H1 (cell line): Measurements from ENCODE around the gene CYBA. TPM values are rescaled to one million over a fixed set of nuclear protein-coding genes. Genes with fewer than 3 reads are reported as not detected.

Source experiments
- CTCF ChIA-PET: fragments of 300-600 bp; sonication (Branson Sonifier 250); formaldehyde crosslinking; loops from one replicate; lab custom pipeline; 2021; ENCODE audit not compliant: partially characterized antibody; lab: Charles Lee
- POLR2A ChIA-PET: fragments of 300-600 bp; sonication (Branson Sonifier 250); formaldehyde crosslinking; loops from one replicate; lab custom pipeline; 2021; ENCODE audit warnings: inconsistent platforms; ENCODE audit not compliant: partially characterized antibody; lab: Charles Lee
- DNase-seq, 2 experiments: peaks; one replicate each; pipeline versions ENCODE4 v3.0.0 to v3.0.0-alpha.2; 2010 to 2022; ENCODE audit warnings: low spot score in 2 of 2, low read depth in 1 of 2, mixed read lengths in 1 of 2
- FAIRE-seq: peaks from 2 replicates; lab custom pipeline; 2011; peaks lifted over from hg19 to GRCh38; lab: Jason Lieb, UNC
- H2AFZ ChIP-seq: 2 replicates; pipeline ENCODE4 v1.8.1; 2012; ENCODE audit warnings: low read length, inconsistent platforms
- H2AK5ac ChIP-seq: 2 replicates; pipeline ENCODE4 v1.6.1; 2013; ENCODE audit warnings: low read depth, low read length
- H2BK120ac ChIP-seq: replicated peaks from 2 replicates; pipeline ENCODE3; 2013; ENCODE audit warnings: low read depth, low read length, inconsistent platforms
- H2BK12ac ChIP-seq: 2 replicates; pipeline ENCODE4 v1.6.1; 2013; ENCODE audit warnings: low read depth, low read length
- H2BK15ac ChIP-seq: 2 replicates; pipeline ENCODE4 v1.6.1; 2013; ENCODE audit warnings: low read length
- H2BK20ac ChIP-seq: 2 replicates; pipeline ENCODE4 v1.6.1; 2013; ENCODE audit warnings: low read length
- H2BK5ac ChIP-seq: 2 replicates; pipeline ENCODE4 v1.6.1; 2013; ENCODE audit warnings: low read depth, low read length
- H3K14ac ChIP-seq: 2 replicates; pipeline ENCODE4 v1.6.1; 2013; ENCODE audit warnings: inconsistent platforms; ENCODE audit not compliant: insufficient read length
- H3K18ac ChIP-seq: 2 replicates; pipeline ENCODE4 v1.6.1; 2013; ENCODE audit warnings: low read length; ENCODE audit errors: extremely low read depth
- H3K23ac ChIP-seq: 2 replicates; pipeline ENCODE4 v1.6.1; 2013; ENCODE audit warnings: inconsistent platforms; ENCODE audit not compliant: insufficient read length
- H3K23me2 ChIP-seq: 2 replicates; pipeline ENCODE4 v1.6.1; 2013; ENCODE audit warnings: low read depth, low read length
- H3K27ac ChIP-seq: 2 replicates; pipeline ENCODE4 v1.6.1; 2011; ENCODE audit warnings: low read depth, low read length, inconsistent platforms
- H3K27me3 ChIP-seq, 4 experiments: replicated peaks in 1 of 4; 1 replicate in 1 of 4; 2 replicates in 3 of 4; pipeline versions ENCODE4 v1.6.1 to v1.8.1; 2011 to 2013; ENCODE audit warnings: low read length in 3 of 4, mild to moderate bottlenecking in 3 of 4, inconsistent platforms in 2 of 4, mixed read lengths in 2 of 4, moderate library complexity in 1 of 4; ENCODE audit not compliant: control insufficient read depth in 3 of 4, insufficient read depth in 3 of 4; ENCODE audit errors: extremely low read depth in 1 of 4
- H3K36me3 ChIP-seq, 4 experiments: 2 replicates each; pipeline versions ENCODE4 v1.6.1 to v1.8.1; 2011 to 2013; ENCODE audit warnings: mild to moderate bottlenecking in 4 of 4, low read length in 3 of 4, moderate library complexity in 2 of 4, control low read depth in 1 of 4, inconsistent platforms in 1 of 4; ENCODE audit not compliant: insufficient read depth in 4 of 4, control insufficient read depth in 2 of 4
- H3K4ac ChIP-seq: replicated peaks from 2 replicates; pipeline ENCODE3; 2013; ENCODE audit warnings: low read length, low read depth, mixed read lengths, inconsistent platforms; ENCODE audit not compliant: insufficient read length
- H3K4me1 ChIP-seq, 4 experiments: replicated peaks in 1 of 4; 1 replicate in 1 of 4; 2 replicates in 3 of 4; pipeline versions ENCODE4 v1.6.1 to v1.8.1; 2011 to 2013; ENCODE audit warnings: low read length in 3 of 4, inconsistent platforms in 2 of 4, mixed read lengths in 1 of 4; ENCODE audit not compliant: insufficient read depth in 4 of 4, control insufficient read depth in 3 of 4
- H3K4me2 ChIP-seq, 2 experiments: 2 replicates each; pipeline versions ENCODE4 v1.6.1 to v1.8.1; 2011 to 2013; ENCODE audit warnings: low read depth in 2 of 2, low read length in 2 of 2, control low read depth in 1 of 2, inconsistent platforms in 1 of 2, mild to moderate bottlenecking in 1 of 2; ENCODE audit not compliant: insufficient read depth in 1 of 2
- H3K4me3 ChIP-seq, 4 experiments: fragments of 200-600, 300-600 bp in 1 of 4; sonication (generic), shearing (Covaris generic), sonication (Bioruptor Twin) in 1 of 4; 2 replicates each; pipeline versions ENCODE4 v1.5.1 to v1.8.1; 2011 to 2016; ENCODE audit warnings: low read length in 4 of 4, low read depth in 3 of 4, control low read depth in 2 of 4, inconsistent platforms in 2 of 4, mild to moderate bottlenecking in 2 of 4, mixed read lengths in 1 of 4, moderate library complexity in 1 of 4; ENCODE audit not compliant: insufficient read depth in 2 of 4; ENCODE audit errors: extremely low read depth in 1 of 4
- H3K56ac ChIP-seq: replicated peaks from 2 replicates; pipeline ENCODE3; 2013; ENCODE audit warnings: low read depth, mild to moderate bottlenecking, mixed read lengths, low read length, inconsistent platforms; ENCODE audit not compliant: insufficient read length
- H3K79me1 ChIP-seq: 2 replicates; pipeline ENCODE4 v1.6.1; 2013; ENCODE audit warnings: low read depth, low read length, control low read depth
- H3K79me2 ChIP-seq, 2 experiments: 2 replicates each; pipeline versions ENCODE4 v1.6.1 to v1.8.1; 2012 to 2013; ENCODE audit warnings: low read length in 2 of 2, mild to moderate bottlenecking in 2 of 2, inconsistent platforms in 1 of 2; ENCODE audit not compliant: insufficient read depth in 2 of 2, control insufficient read depth in 1 of 2
- H3K9ac ChIP-seq, 4 experiments: replicated peaks in 1 of 4; 1 replicate in 1 of 4; 2 replicates in 3 of 4; pipeline versions ENCODE4 v1.6.1 to v1.8.1; 2011 to 2013; ENCODE audit warnings: low read depth in 3 of 4, low read length in 3 of 4, control low read depth in 2 of 4, mild to moderate bottlenecking in 2 of 4, moderate library complexity in 2 of 4, inconsistent platforms in 1 of 4; ENCODE audit errors: extremely low read depth in 1 of 4
- H3K9me3 ChIP-seq, 2 experiments: 2 replicates each; pipeline versions ENCODE4 v1.6.1 to v1.8.1; 2012 to 2013; ENCODE audit warnings: mild to moderate bottlenecking in 2 of 2, moderate library complexity in 2 of 2, control low read depth in 1 of 2, inconsistent platforms in 1 of 2, low read depth in 1 of 2, low read length in 1 of 2, mixed read lengths in 1 of 2; ENCODE audit not compliant: insufficient read depth in 2 of 2
- H4K20me1 ChIP-seq, 2 experiments: replicated peaks in 1 of 2; 2 replicates each; pipeline versions ENCODE3 to v1.8.1; 2011 to 2013; ENCODE audit warnings: inconsistent platforms in 2 of 2, low read length in 2 of 2, mild to moderate bottlenecking in 1 of 2; ENCODE audit not compliant: insufficient read depth in 2 of 2, control insufficient read depth in 1 of 2
- H4K5ac ChIP-seq: 2 replicates; pipeline ENCODE4 v1.6.1; 2013; ENCODE audit warnings: low read length, low read depth, mixed read lengths, inconsistent platforms; ENCODE audit not compliant: insufficient read length
- H4K8ac ChIP-seq: 2 replicates; pipeline ENCODE4 v1.8.0; 2013; ENCODE audit warnings: mild to moderate bottlenecking, moderate library complexity, low read length, inconsistent platforms; ENCODE audit not compliant: insufficient read depth; ENCODE audit errors: extremely low read depth
- H4K91ac ChIP-seq: replicated peaks from 2 replicates; pipeline ENCODE3; 2013; ENCODE audit warnings: low read length, mixed read lengths, inconsistent platforms; ENCODE audit not compliant: insufficient read length
- EP300 ChIP-seq, 2 experiments: IDR thresholded peaks; 1 replicate in 1 of 2; 2 replicates in 1 of 2; pipeline ENCODE4 v1.6.1; 2011 to 2012; ENCODE audit warnings: low read depth in 2 of 2, low read length in 2 of 2, mild to moderate bottlenecking in 2 of 2, borderline replicate concordance in 1 of 2, inconsistent platforms in 1 of 2, moderate library complexity in 1 of 2
- GABPA ChIP-seq: IDR thresholded peaks from 2 replicates; pipeline ENCODE4 v1.6.1; 2011; ENCODE audit warnings: mild to moderate bottlenecking, low read length, moderate library complexity, borderline replicate concordance; ENCODE audit not compliant: insufficient read depth
- MAX ChIP-seq: IDR thresholded peaks from 2 replicates; pipeline ENCODE4 v1.6.1; 2012; ENCODE audit warnings: inconsistent platforms
- WGBS, 2 experiments: shearing (Covaris generic) in 1 of 2; methylation state at CpG; one replicate each; pipeline versions ENCODE4 v1.1.6 to v1.1.7; 2013 to 2015; ENCODE audit warnings: low lambda C conversion rate in 2 of 2, mixed read lengths in 2 of 2, inconsistent platforms in 1 of 2, low coverage in 1 of 2, missing lambda C conversion rate in 1 of 2; ENCODE audit not compliant: insufficient replicate concordance in 2 of 2, insufficient coverage in 1 of 2, insufficient read length in 1 of 2; ENCODE audit errors: extremely low coverage in 1 of 2, missing lambda C conversion rate in 1 of 2; 5-methylcytosine and 5-hydroxymethylcytosine counted together
- polyA plus RNA-seq, 7 experiments: library from polyadenylated mRNA; depleted of rRNA in 3 of 7; stranded (reverse) in 5 of 7; unstranded in 2 of 7; fragments of >200 nt in 5 of 7; fragments of 200-250 nt in 2 of 7; gene quantifications; 1 replicate in 5 of 7; 2 replicates in 1 of 7; 4 replicates in 1 of 7; pipeline versions ENCODE4 v1.2.1 to v1.2.3, GENCODE V29; 2011 to 2013; ENCODE audit warnings: missing spikeins in 2 of 7, mixed read lengths in 2 of 7
- total RNA-seq: library from RNA; stranded (reverse); fragmentation: NEBNext Ultra II Directional; extraction: Animal tissue kit (Norgen Biotek cat#: 25700); gene quantifications from 2 replicates; pipeline ENCODE4 v1.2.1, GENCODE V29; 2021

The CYBA gene
- total and polyA plus RNA-seq, 2 of the 8 experiments (the other 6 are each of a cell fraction or from before 2014, with no cell fraction given) = 136 to 254 TPM

GRCh38 chr16:88688013-88688778 is 37.3 kb upstream of the CYBA start:
- ChIA-PET CTCF (interaction anchor here (0.7 to 5.7 kb wide), 9 partner anchors 10 to 149 kb away, joined by 3 to 87 read pairs (median 5); no protein-coding TSS in a partner anchor), POLR2A (interaction anchor here (1.1 to 2.1 kb wide), 5 partner anchors 10 to 121 kb away, joined by 3 to 8 read pairs (median 4); no protein-coding TSS in a partner anchor)
- Histone ChIP-seq H2BK15ac (no peak overlapping the region), H4K5ac (no peak overlapping the region), H3K79me2 (no peaks in the 10 kb centered on the region), H2BK120ac (no peak overlapping the region), H3K4me2 (no peak overlapping the region), H3K27me3 (peaks cover 0 to 12% (median 9%) of the 10 kb centered on the region in 4 experiments; a peak in 3 of 7 replicates), H4K91ac (no peak overlapping the region), H2BK20ac (no peak overlapping the region), H3K79me1 (no peaks in the 10 kb centered on the region), H3K23me2 (peaks cover 13% of the 10 kb centered on the region; the same call in 1 of the 2 replicates), H4K20me1 (peaks cover 0 to 1% of the 10 kb centered on the region in 2 experiments), H2BK12ac (no peak overlapping the region), H4K8ac (no peak overlapping the region; the same call in 1 of the 2 replicates), H3K23ac (no peak overlapping the region), H3K18ac (no peak overlapping the region), H3K4ac (no peak overlapping the region), H3K9me3 (no peaks in the 10 kb centered on the region), H3K4me3 (no peak overlapping the region), H3K14ac (no peak overlapping the region), H3K56ac (no peak overlapping the region), H3K4me1 (peaks cover 0 to 8% (median 6%) of the 10 kb centered on the region in 4 experiments; a peak in 6 of 7 replicates), H2BK5ac (0 out of 2 replicates have a peak overlapping the region, but pooled peaks have one; percentile 35), H3K9ac (no peak overlapping the region), H3K36me3 (no peaks in the 10 kb centered on the region), H2AK5ac (no peak overlapping the region), H3K27ac (no peak overlapping the region), H2AFZ (no peak overlapping the region)
- no peak for DNase-seq
- FAIRE-seq = no peak
- WGBS, 2 experiments = 72% methylated on average over 21 of the region's 28 CpGs; no CpG with 5 or more reads in 1 of the 2 experiments
- TF ChIP-seq GABPA (no peak), MAX (no peak), EP300 (IDR thresholded peaks at IDR 0.05; ENCODE audit: borderline replicate concordance in 1 of 2, low read depth in 2 of 2, low read length in 2 of 2) (no peak)
